ENCODE results near the gene SMARCB1. TPM values are rescaled to one million over a fixed set of nuclear protein-coding genes. Genes with fewer than 3 reads are reported as not detected.

SMARCB1 gene
- total and polyA plus RNA-seq, 2 donors (not counting 3 experiments of a cell fraction or from before 2014, with no cell fraction given), result 113 to 148 TPM

- dilution Hi-C loops (cut with MboI; ENCODE audit: extremely low pct_ligation_motif_present, low sequenced_read_pairs) (no loop called here), intact Hi-C loops (cut with micrococcal nuclease) (loop anchor here (10.0 kb wide), 1 partner anchor 306 kb away; no protein-coding TSS in a partner anchor)
- BruUV-seq (replicated peaks), result no TSS peak
- POLR2A ChIA-PET, result no interaction called here
- Histone ChIP-seq H3K4me1 (ENCODE audit: control insufficient read depth, extremely low read depth, insufficient read depth, low read length) (no peaks in the 10 kb centered on the region), H2AFZ (ENCODE audit: low read depth, low read length) (no peak overlapping the region), H4K20me1 (replicated peaks; ENCODE audit: control insufficient read depth, extremely low read depth, insufficient read depth, low read length) (no peaks in the 10 kb centered on the region), H3K27me3 (ENCODE audit: control insufficient read depth in 2 of 2, insufficient read depth in 2 of 2, low read length in 2 of 2) (no peaks in the 10 kb centered on the region), H3K36me3 (ENCODE audit: control insufficient read depth in 2 of 2, extremely low read depth in 1 of 2, insufficient read depth in 2 of 2, low read length in 2 of 2) (no peaks in the 10 kb centered on the region), H3K9ac (replicated peaks; ENCODE audit: extremely low read depth, insufficient read depth, low read length) (no peak overlapping the region), H3K4me2 (ENCODE audit: insufficient read depth, low read length) (no peak overlapping the region), H3K9me1 (replicated peaks; ENCODE audit: control insufficient read depth, extremely low read depth, insufficient read depth, low read length) (no peaks in the 10 kb centered on the region), H3K9me3 (replicated peaks; ENCODE audit: control insufficient read depth, insufficient read depth, low read length) (no peaks in the 10 kb centered on the region), H3K4me3 (replicated peaks in 1 of 3; ENCODE audit: insufficient read depth in 1 of 3, low read depth in 1 of 3, low read length in 3 of 3) (no peak overlapping the region), H3K79me2 (ENCODE audit: control insufficient read depth, insufficient read depth, low read length) (no peaks in the 10 kb centered on the region), H3K27ac (ENCODE audit: insufficient read depth, low read depth, low read length) (no peak overlapping the region)
- DNase-seq (ENCODE audit: low read depth, low spot score), result no peak
- TF ChIP-seq MAX (IDR thresholded peaks at IDR 0.05; ENCODE audit: insufficient read depth, insufficient read length) (no peak), POLR2AphosphoS5 (IDR thresholded peaks at IDR 0.05; ENCODE audit: insufficient read depth, low read depth, low read length) (no peak), JUN (IDR thresholded peaks at IDR 0.05; ENCODE audit: borderline replicate concordance, insufficient read depth, insufficient read length, low read depth) (no peak), GATA2 (IDR thresholded peaks at IDR 0.05; ENCODE audit: insufficient read depth, insufficient read length, low read depth, low read length) (no peak), MYC (IDR thresholded peaks at IDR 0.05; ENCODE audit: low read depth, low read length) (no peak), CTCF (IDR thresholded peaks at IDR 0.05; ENCODE audit: extremely low read depth in 1 of 2, insufficient read depth in 1 of 2, low read depth in 1 of 2, low read length in 2 of 2) (no peak), FOS (IDR thresholded peaks at IDR 0.05; ENCODE audit: borderline replicate concordance, insufficient read depth, low read length) (no peak), EZH2 (IDR thresholded peaks at IDR 0.05; ENCODE audit: borderline replicate concordance, low read depth, low read length, severe bottlenecking) (no peak), POLR2A (IDR thresholded peaks at IDR 0.05; ENCODE audit: low read depth, low read length) (no peak)
- CTCF ChIA-PET, result interaction anchor here (1.2 to 1.3 kb wide), 2 partner anchors 11 to 19 kb away, joined by 3 to 5 read pairs; partner anchors contain the start of gene SLC2A11
- no peak for FAIRE-seq
Measured at GRCh38 chr22:23868580-23868979, 81.8 kb downstream of the SMARCB1 start.

Measured in endothelial cell of umbilical vein (primary cell).